Stimulated activated CD4-positive, alpha-beta T cell treated with anti-CD3 and anti-CD28 coated beads, Interleukin-15, amount 100 ng/mL, for 24 hours (primary cell): ENCODE data around the gene SLC52A1.
"Not testable (repeated sequence)": the region's sequence is repeated elsewhere in the genome, so short reads cannot be mapped to it uniquely, and the experiment has no call there.

ENCODE experiments used
- DNase-seq: peaks from one replicate; pipeline ENCODE4 v3.0.0-alpha.2; 2020

The SLC52A1 gene

DNA sequence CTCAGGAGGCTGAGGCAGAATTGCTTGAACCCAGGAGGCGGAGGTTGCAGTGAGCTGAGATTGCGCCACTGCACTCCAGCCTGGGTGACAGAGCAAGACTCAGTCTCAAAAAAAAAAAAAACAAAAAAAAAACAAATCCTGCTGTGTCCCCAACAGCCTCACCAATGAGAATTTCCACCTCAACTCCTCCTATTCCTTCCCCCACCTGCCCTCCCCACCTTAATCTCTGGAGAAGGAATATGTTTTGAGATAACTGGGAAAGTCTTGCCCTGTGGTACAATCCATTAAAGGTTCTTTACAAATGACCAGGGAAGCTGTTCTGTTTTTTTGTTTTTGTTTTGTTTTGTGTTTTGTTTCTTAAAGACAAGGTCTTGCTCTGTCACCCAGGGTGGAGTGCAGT is 5.1 kb downstream of the SLC52A1 start:
- DNase-seq, result not testable (repeated sequence)

DNA sequence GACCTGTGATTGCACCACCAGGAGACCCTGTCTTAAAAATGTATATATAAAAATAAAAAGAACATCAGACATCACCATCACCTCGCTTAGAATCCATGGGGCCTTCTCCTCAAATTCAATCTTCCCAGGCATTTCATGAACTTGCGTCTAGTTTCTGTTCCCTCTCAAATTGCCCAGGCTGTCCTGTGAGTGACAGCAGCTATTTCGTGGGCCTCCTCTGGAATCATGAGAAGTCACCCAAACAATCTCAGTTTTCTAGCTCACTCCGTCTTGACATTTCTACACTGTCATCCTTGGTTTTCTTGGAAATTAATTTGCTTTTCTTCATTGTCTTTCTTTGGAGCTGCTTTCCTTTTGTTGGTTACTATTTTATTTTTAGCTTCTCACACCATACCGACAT is 7.3 kb downstream of the SLC52A1 start:
- DNase-seq, result no peak

DNA sequence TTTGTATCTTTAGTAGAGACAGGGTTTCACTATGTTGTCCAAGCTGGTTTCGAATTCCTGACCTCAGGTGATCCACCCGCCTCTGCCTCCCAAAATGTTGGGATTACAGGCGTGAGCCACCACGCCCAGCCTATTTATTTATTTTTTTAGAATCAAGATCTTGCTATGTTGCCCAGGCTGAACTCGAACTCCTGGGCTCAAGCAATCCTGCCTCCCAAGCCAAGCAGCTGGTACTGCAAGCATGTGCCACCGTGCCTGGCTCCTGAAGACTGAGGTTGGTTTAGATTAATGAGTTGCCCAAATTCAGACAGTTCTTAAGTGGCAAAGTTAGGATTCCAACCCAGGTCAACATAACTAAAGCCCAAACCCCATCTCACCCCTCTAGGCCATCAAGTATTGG is 7.9 kb downstream of the SLC52A1 start:
- DNase-seq, result no peak

DNA sequence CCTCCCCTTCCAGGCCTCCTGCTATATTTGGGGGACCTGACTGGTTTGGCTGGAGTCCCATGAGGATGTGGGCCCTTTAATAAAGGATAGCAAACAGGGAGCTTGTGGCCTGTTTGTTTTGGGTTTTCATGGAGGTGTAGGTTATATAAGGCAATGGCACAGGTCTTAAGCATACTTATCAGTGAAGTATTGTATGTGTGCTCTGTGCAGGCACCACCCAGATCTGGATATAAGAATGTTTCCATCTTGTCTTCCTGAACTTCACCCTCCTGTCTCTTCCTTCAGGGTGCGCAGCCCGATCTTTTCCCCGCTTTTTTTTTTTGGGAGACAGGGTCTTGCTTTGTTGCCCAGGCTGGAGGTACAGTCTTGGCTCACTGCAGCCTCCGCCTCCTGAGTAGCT is 10.6 kb downstream of the SLC52A1 start:
- no peak for DNase-seq

DNA sequence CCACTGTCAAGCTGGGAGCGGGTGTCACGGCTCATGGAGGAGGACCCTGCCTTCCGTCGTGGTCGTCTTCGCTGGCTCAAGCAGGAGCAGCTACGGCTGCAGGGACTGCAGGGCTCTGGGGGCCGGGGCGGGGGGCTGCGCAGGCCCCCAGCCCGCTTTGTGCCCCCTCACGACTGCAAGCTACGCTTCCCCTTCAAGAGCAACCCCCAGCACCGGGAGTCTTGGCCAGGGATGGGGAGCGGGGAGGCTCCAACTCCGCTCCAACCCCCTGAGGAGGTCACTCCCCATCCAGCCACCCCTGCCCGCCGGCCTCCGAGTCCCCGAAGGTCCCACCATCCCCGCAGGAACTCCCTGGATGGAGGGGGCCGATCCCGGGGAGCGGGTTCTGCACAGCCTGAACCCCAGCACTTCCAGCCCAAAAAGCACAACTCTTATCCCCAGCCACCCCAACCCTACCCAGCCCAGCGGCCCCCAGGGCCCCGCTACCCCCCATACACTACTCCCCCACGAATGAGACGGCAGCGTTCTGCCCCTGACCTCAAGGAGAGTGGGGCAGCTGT is 11.6 kb downstream of the SLC52A1 start:
- DNase-seq, result no peak

DNA sequence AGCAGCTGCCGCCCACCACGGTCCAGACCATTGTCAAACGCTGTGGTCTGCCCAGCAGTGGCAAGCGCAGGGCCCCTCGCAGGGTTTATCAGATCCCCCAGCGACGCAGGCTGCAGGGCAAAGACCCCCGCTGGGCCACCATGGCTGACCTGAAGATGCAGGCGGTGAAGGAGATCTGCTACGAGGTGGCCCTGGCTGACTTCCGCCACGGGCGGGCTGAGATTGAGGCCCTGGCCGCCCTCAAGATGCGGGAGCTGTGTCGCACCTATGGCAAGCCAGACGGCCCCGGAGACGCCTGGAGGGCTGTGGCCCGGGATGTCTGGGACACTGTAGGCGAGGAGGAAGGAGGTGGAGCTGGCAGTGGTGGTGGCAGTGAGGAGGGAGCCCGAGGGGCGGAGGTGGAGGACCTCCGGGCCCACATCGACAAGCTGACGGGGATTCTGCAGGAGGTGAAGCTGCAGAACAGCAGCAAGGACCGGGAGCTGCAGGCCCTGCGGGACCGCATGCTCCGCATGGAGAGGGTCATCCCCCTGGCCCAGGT is 13.0 kb downstream of the SLC52A1 start:
- DNase-seq, result no peak

DNA sequence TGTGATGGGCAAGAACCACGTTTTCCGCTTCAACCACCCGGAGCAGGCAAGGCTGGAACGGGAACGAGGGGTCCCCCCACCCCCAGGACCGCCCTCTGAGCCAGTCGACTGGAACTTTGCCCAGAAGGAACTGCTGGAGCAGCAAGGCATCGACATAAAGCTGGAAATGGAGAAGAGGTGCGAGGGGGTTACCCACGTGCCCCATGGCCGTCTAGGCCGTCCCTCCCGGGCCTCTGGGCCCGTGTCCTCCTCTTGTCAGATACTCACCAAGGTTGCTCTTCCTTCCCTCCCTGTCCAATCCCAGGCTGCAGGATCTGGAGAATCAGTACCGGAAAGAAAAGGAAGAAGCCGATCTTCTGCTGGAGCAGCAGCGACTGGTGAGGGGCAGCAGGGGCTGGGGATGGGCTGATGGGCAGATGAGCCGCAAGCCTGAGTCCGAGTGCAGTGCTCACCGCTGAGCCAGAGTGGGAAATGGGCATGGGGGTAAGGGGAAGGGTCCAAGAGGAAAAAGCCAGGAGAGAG is 14.7 kb downstream of the SLC52A1 start:
- DNase-seq, result no peak

DNA sequence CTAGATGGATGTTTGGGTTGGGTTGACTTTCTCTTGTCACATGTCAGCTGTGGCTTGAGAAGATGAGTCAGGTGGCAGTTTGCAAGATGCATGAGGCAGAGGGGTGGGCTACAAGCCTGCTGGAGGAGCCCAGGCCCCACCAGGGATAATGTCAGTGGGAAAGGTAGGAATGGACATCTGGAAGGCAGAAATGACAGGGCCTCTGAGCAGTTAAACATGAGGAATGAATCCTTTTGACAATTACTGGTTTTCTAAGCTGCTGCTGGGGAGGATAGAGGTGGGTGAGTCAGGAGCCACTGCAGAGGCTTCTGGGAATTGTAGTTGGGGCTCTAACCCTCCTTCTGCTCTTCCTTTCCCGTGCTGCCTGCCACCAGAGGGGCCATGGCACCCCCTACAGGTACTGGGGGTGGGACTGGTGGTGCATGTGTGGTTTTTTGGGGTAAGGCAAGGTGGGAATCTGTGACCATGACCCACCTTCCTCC is 15.7 kb downstream of the SLC52A1 start:
- DNase-seq, result peak; percentile 47

DNA sequence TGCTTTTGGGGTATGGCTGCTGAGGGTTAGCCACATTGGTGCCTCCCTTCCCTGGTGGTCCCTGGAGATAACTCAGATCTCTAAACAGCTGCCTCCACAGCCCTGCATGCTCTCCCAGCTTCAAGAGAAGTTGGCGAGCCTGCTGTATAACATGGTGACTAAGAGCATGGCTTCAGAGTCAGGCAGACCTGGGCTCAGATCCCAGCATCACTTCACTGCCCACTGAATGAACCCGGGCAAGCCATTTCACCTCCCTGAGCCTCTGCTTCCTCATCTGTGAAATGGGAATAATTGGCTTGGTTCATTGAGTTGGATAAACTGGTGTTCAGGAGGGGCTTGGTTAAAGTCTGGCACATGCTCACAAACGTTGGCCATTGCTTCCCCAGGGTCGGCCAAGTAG is 20.9 kb downstream of the SLC52A1 start:
- no peak for DNase-seq

DNA sequence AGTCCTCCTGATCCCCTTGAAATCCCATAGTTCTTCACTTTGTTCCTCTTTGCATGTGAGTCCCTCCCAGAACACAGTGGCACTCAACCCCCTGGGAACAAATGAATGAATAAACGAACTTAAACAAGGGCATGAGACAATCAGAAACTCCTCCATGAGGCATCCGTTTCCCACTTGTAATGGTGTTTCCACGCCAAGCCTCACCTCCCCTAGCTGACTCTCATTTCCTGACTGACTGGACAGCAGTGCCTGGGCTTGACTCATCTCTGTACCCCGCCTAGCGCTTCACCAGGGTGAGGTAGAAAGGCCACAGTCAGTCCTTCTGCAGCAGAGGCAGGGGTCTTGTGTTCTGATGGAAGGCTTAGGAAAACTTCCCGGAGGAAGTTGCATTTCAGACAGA is 23.3 kb downstream of the SLC52A1 start:
- peak; percentile 51 for DNase-seq

DNA sequence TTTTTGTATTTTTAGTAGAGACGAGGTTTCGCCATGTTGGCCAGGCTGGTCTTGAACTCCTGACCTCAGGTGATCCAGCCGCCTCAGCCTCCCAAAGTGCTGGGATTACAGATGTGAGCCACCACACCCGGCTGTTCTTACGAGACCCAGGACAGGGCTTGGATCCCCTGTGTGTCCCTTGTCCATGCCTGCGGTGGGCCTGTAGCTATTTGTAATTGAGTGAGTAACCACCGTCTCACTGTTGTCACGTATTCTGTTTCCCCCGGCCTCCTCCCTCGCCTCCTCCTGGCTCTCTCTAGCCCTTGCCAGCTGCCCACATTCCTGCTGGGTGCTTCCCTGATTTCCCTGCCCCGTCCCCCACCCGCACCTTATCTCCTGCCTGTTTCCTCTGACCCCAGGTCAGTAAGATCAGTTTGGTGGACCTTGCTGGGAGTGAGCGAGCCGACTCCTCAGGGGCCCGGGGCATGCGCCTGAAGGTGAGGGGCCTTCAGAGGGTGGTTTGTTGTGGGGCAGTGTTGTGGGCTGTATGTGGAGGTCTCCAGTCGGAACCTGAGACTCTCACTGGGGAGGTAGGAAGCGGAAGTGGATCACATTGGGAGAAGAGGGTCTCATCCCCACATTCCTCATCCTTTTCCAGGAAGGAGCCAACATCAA is 31.9 kb downstream of the SLC52A1 start:
- DNase-seq, result no peak

DNA sequence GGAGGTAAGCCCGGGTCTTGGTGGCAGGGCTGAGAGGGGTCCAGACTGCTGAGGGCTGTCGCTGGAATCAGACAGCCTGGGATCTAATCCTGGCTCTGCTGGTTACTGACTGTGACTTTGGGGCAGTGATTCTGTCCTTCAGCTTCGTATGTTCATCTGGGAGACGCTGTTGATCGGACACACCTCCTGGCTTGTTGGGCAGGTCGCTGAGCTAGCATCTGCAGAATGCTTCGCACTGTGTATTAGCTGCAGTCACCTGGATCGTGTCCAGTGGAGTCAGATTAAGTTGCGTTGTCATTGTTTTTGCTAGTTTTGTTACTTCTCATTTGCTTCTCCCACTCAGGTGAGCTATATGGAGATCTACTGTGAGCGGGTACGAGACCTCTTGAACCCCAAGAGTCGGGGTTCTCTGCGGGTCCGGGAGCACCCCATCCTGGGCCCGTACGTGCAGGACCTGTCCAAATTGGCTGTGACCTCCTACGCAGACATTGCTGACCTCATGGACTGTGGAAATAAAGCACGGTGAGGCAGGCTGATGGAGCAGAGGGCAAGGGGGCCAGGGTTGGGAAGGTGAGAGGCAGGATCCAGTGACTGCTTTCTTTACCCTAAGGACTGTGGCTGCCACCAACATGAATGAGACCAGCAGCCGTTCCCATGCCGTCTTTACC is 33.0 kb downstream of the SLC52A1 start:
- DNase-seq, result no peak

DNA sequence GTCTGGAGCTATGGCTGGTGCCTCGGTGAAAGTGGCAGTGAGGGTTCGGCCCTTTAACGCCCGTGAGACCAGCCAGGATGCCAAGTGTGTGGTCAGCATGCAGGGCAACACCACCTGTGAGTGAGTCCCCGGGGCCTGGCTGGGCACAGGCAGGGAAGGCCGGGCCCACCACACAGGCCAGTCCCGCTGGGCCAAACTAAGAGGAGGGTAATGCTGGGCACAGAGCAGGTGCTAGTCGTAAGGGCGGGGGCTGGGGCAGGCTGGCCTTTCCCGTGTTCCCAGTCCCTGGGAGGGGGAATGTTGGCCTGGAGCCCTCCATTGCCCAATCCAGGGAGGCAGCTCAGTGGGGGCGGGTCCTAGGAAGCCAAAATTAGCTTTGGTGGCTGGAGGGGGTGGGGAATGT is 35.0 kb downstream of the SLC52A1 start:
- no peak for DNase-seq

DNA sequence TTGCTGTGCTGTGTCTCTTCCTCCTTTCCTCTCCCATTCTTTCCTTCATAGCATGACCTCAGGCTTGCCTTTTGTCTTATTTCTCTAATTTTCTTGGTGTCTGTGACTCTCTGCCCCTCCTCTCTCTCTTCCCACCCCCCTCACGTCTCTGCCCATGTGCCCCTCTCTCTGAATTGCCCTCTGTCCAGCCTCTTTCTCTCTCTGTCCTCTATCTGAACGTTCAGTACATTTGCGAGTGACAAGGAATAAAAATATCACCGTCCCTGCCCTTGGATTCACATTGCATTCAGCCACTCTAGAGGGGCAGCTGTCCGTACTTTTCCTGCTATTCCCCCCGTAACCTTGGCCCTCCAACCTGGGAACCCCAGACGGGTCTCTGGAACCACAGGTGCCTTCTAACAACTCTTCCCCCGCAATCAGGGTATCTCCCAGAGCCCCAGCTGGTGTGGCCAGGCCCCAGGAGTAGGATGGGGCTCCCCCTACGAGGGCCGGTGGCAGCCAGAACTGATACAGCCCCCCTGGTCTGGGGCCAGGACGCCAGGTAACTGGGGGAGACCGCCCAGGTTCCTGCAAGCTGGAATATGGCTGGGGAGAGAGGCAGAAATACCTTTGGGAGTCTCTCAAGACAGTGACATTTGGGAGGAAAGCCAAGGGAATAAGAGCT is 35.7 kb downstream of the SLC52A1 start:
- DNase-seq, result no peak

DNA sequence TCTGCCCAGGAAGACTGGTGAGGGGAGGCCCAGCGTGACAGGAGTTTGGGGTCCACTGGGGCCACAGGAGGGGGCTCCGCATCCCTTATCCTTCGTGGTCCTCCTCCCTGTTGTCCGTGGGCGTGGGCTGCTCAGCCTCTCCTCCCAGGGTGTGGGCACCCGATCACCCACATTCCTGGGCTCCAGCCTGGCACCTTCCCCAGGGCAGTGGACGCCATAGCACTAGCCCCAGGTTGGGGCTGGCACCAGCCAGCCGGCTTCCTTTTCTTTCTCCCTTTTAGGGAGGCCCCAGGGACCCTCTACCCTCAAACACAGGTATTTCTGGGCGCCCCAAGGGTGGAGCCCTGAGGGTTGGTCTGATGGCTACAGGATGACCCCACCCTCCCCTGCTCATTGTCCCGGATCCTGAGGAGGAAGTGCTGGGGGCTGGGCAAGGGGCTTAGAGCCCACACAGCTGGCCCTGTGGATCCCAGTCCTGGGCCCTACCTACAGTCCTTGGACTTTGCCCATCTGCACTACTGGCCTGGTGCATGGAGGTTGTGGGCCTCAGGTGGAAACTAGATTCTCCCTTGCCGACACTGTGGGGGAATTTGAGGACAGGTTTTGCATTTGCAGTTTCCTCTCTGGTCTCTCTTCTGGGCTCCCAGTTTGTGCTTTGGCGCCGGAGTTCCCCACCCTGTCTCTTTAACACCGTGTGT is 36.3 kb downstream of the SLC52A1 start:
- DNase-seq, result no peak

DNA sequence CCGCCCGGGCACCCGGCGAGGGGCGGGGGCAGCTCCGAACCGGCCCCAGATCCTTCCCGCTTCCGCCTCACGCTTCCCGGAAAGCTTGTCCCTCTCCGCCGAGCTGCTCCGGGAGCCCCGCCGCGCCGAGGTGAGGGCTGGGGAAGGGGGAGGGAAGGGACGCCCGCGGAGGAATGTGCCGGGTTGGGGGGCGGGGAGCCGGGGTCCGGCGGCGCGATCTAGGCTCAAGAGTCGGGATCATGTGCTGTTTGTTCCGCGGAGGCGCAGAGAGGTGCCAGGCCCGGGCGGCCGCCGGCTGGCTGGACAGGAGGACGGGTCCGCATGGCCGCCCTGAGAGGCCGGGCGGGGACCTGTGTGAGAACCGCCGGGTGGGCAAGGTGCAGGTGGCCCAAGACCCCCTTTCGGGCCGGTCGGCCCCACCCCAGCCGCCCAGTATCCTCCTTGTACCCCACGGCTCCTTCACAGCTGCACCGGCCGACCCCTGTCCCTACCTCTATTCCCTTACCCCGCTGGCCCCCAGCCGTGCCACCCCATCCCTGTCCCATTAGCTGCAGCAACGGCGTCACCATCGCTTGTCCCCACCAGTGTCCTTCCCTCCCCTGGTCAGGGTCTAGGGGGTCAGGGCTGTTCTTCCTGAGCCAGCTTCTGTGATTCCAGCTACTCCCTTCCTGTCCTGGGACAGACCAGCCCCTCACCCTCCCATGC is 37.0 kb downstream of the SLC52A1 start:
- DNase-seq, result no peak

DNA sequence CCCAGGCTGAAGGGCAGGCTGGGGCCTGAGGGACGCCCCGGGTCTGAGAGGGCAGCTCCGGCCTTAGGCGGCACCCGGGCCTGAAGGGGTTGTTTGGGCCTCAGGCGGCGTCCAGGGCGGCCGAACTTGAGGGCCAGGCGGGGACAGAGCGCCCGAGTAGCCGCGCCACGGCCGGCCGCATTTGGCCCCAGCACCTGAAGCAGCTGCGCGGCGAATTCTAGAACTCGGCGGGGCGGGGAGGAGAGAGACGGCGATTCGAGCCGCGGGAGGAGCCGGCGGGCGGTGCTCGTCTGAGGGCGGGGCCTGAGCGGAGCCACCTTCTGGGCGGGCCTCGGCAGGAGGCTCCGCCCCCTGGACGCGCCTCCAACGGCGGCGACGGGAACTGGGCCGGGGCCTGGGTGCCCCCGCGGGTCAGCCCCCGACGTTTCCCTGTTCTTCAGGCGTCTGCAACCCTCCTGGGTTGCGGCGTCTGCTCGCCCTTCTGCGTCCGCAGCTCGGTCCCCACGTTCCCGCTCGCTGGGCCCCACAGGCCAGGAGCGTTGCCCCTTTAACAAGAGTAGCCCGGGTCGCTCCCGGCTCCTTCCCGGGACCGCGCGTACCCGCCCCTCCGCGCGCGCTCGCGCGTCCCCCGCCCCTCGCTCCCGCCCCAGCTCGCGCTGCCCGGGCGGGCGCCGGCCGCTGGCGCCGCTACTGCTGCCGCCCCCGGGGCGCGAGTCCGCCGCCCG is 37.8 kb downstream of the SLC52A1 start, which contains the start of the genes INCA1 and KIF1C:
TSS of gene INCA1 (minus strand) at position 221 of the 725 bp plus-strand sequence. CDS start 3,085 bp downstream, outside the sequence.
TSS of gene KIF1C (plus strand) at position 649 of the 725 bp plus-strand sequence. CDS start 2,297 bp downstream, outside the sequence.
- DNase-seq, result peak; percentile 93

DNA sequence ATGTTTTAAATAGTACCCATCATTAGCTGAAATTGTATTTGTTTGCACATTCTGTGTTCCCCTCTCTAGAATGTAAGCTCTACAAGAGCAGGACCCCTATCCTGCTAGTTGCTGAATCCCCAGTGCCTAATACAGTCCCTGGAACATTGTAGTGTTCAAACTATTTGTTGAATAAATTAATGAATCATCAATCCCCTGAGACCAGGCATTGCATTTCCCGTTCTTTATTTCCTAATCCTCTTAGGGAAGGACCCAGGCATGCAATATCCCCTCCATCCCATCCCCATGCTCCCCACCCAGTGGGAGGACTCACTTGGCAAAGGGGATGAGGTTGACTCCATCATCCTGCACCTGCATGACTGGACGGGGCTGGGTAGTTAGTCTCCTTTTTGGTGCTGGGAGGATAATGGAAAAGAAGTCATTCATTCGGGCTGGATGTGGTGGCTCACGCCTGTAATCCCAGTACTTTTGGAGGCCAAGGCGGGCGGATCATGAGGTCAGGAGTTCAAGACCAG is 41.1 kb downstream of the SLC52A1 start:
- DNase-seq, result no peak

DNA sequence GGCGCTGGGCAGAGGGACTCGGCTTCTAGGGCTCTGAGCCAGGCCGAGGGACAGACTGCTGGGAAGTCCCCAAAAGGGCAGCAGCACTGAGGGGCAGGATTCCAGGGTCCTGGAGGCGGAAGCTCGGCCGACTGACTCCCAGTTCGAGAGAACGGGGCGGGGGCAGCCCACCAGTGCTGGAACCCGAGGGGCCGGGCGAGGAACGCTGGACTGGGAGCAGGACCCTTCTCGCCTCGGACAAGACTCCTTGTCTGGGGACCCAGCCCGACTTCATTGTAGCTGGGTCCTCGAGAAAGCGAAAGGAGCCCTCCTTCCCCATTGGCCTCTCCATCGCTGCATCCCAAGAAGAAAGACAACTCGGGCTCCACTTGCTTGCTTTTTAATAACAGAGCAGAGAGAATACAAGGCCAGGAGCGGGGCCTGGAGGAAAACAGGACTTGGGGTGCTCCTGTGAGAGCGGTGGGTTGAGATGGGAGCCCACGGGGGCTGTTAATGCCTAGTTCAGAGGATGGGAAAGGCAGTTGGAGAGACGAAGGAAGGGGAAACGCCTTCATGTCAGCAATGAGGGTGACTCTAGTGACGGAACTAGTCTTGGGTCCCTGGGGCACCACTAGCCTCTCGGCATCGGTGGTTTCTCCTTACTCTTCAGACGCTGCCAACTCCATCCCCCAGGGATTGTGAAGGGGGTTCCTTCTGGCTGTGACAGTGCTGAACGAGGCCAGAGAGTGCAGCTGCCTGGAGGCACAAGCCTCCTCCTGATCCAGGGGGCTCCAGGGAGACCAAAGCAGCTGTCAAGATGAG is 47.3 kb downstream of the SLC52A1 start:
- DNase-seq, result no peak
